HG03045 (cell line): Measurements from ENCODE around the gene PSMD3.

Source experiments
- ATAC-seq: cut with Tn5 transposase; IDR thresholded peaks from one replicate; pipeline ENCODE4 v1.9.1; 2021; ENCODE audit warnings: mild to moderate bottlenecking, moderate library complexity; ENCODE audit not compliant: unreplicated experiment

Gene PSMD3

DNA sequence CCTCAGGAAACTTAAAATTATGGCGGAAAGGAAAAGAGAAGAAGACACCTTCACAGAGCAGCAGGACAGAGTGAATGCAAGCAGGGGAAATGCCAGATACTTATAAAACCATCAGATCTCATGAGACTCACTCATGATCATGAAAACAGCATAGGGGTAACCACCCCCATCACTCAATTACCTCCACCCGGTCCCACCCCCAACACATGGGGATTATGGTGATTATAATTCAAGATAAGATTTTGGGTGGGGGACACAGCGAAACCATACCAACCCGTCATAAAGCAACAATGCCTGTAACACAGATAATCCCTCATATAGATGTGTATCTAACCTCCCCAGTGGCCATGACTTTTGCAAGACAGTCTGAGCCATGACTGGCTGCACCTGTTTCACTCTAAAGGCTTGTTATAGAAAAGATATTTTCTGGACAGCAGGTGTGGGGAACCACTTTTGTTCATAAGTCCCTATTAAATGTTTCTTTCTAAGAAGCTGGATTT is 24.8 kb upstream of the PSMD3 start:
- no peak for ATAC-seq

DNA sequence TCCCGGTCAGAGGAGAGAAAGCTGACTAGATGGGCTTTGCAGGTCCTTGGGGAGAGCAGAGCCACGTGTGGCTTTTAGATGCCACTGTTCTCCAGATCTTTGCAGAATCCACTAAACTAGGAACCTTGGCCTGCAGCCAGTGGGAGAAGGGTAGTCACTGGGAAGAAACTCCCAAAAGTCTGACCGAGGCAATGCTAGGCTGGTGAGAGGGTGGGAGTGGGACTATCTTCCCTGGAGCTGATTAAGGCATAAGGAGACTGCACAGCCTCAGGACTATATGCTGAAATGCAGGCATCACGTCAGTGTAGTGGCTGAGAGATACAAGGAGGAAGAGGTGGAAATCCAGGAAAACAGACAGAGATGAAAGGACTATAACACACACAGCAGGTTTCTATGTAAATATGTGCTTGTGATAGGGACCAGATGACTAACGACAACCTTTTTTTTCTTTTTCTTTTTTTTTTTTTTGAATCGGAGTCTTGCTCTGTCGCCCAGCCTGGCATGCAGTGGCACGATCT is 20.0 kb upstream of the PSMD3 start:
- no peak for ATAC-seq

DNA sequence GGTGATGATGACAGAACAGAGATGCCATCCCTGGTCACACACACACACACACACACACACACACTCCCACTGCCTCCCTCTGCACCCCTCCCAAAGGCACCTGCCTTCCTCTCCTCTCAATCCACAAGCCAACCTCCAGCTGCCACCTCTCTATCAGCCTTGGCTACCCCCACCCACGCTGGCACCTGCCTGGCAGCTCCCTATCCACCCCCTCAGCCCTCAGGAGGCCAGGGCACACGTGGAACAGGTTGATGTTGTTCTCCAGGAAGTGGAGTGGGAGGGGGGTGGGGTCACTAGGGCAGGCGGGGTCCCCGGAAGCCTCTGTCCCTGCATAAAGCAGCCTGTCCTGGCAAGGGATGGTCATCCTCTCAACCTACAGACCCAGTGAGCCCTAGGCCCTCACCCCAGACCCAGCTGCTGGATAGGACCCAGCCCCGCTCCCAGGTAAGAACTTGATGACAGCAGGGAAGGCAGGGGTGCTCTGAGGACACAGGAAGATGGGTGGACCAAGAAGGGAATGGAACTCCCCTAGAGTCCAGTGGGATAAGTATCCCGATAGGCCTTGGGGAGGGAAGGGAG is 17.9 kb upstream of the PSMD3 start, which contains the start of gene GSDMA:
GSDMA (plus strand) TSS at position 363 of the 579 bp plus-strand sequence. CDS start 2,684 bp downstream, outside the sequence.
- ATAC-seq, result no peak

DNA sequence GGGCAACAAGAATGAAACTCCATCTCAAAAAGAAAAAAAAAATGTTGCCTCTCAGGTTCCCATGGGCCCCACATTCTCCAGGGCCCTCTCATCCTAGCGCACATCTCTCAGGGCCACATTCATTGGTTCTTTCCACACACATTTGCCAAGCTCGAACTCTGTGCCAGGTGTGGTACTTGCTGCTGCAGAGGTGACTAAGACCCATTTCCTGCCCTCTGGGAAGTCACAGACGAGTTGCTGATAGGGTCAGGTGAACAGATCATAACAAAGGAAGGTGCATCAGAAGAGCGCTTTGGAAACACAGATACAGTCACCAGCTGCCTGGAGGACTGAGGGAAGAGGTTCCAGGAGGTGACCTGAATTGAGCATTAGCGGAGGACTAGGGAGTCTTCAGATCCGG is 16.8 kb upstream of the PSMD3 start:
- ATAC-seq, result no peak

DNA sequence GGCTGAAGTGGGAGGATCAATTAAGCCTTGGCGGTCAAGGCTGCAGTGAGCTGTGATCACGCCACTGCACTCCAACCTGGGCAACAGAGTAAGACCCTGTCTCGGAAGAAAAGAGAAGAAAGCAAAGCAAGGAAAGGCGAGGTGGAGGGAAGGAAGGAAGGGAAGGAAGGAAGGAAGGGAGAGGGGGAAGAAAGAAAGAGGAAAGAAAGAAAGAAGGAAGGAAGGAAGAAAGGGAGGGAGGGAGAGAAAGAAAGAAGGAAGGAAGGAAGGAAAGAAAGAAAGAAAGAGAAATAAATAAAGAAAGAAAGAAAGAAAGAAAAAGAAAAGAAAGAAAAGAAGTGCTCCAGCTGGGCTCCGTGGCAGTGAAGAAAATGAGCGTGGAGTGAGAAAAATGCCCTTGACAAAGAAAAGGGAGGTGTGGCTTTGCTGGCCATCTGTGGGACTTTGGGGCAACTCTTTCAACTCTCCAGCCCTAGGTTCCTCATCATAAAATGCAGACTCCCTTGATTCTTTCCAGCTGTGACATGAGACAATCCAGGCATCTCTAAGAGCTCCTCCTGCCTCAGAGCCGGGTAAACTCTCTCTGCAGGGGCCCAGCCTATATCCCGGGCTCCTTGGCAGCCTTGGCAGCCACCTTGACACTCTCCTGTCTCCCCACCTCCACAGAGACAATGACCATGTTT is 15.4 kb upstream of the PSMD3 start:
- ATAC-seq, result no peak

DNA sequence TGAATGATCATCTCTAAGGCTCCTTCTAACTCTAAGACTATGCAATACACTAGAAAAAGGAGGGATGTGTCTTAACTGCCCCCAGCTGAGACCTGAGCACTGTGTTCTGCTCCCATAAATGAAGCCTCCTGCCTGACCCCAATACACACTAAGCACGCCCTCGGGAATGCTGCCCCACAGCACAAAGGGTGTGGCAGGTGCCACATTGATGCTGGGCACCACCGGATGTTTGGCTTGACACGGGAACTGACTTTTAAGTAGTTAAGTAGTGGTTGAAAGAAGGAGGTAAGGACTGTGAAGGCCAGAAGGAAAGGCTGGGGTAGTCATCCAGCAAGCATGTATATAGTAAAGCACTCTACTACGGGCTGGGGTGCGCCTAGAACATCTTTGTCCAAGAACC is 13.8 kb upstream of the PSMD3 start:
- no peak for ATAC-seq

DNA sequence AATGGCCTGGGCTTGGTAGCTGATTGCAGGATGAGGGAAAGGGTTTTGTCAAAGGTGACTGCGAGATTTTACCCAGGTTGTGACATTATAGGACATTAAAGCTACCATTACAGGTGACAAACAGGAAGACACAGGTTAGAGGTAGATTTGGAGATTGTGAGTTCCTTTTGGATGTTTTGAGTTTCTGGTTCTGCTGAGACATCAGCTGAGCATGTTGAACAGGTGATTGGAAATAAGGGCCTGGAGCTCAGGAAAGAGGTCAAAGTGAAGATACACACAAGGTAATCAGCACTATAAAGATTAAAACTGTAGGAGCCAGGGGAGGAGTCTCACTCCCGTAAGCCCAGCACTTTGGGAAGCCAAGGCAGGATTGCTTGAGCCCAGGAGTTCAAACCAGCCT is 11.8 kb upstream of the PSMD3 start:
- ATAC-seq, result no peak

DNA sequence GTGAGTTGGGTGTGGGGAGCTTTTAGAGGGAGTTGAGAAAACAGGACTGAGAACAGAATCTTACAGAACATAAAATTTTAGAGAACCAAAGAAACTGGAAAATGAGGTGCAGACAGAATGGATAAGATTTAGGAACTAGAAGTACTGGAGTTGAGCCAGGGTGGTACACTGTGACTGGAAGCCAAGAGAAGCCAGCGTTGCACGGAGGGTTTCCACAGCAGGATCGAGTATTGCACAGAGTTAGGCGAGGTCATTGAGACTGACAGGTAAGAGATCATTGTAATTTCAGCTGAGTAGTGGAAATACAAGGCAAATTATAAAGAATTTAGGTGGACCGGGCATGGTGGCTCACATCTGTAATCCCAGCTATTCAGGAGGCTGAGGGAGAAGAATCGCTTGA is 11.2 kb upstream of the PSMD3 start:
- no peak for ATAC-seq

DNA sequence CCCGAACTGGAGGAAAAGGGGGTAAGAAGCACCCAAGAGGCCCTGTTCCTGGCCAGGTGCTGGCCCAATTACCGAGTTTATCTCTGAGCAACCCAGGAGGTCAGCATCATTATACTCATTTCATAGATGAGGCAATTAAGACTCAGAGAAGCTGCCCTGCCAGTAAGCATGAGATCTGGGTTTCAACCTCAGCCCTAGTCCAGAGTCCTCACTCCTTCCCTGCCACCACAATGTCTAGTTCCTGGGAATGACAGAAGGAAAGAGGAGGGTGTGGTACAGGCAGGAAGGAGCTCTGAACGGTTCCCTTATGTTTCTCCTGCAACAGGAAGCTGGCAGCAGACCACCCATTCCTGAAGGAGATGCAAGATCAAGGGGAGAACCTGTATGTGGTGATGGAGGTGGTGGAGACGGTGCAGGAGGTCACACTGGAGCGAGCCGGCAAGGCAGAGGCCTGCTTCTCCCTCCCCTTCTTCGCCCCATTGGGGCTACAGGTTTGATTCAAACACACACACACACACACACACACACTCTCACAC is 10.4 kb upstream of the PSMD3 start:
- ATAC-seq, result no peak

DNA sequence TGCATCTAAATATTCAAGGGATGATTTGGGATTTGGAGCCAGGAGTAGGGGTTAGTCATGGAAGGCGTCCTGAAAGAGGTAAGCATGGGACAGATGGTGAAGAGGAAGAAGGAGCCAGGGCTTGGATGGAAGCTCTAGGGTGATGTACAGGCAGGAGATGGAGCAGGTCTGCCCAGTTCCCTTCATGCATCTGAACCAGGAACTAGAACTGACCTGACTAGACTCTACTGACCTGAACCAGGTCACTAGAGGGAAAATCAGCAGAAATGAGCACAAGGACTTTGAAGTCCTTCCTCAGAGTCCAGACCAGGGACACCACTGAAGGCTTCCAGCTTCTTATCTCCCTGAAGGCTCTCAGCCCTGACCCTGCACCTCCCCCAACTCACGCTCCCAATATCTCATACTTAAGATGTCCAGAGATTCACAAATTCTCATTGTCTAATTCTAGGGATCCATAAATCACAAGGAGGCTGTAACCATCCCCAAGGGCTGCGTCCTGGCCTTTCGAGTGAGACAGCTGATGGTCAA is 9.5 kb upstream of the PSMD3 start:
- no peak for ATAC-seq

DNA sequence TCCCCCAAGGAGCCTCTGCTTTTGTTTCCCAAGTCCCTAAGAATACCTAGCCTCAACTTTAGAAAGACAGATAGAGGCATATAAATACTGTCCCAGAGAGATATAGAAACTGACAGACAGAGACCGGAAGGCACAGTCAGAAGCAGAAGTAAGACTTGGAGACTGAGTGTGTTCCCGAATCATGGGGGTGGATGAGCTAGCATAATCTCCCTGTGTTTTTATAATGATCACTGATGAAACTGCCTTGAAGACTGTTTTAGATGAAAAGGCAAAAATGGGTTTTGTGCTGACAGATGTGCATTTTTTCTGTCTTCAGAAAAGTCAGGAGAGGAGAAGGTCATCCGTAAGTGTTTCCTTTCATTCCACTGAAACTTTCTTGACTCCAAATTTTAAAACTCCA is 8.3 kb upstream of the PSMD3 start:
- ATAC-seq, result no peak

DNA sequence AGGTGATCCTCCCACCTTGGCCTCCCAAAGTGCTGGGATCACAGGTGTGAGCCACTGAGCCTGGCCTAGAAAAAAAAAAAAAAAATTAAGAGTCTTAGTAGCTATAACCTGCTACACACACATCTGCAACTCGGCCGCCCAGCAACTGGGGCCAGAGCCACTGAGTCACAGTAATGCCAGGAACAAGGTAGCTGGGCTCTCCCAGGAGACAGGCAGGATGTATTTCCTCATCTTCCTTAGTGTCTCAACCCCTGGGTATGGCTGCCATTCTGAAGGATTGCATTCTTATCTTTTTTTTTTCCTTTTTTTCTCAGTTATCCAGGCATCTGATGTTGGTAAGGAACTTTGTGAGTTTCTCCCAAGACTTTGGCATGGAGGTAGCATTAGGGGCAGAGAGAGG is 7.1 kb upstream of the PSMD3 start:
- no peak for ATAC-seq

DNA sequence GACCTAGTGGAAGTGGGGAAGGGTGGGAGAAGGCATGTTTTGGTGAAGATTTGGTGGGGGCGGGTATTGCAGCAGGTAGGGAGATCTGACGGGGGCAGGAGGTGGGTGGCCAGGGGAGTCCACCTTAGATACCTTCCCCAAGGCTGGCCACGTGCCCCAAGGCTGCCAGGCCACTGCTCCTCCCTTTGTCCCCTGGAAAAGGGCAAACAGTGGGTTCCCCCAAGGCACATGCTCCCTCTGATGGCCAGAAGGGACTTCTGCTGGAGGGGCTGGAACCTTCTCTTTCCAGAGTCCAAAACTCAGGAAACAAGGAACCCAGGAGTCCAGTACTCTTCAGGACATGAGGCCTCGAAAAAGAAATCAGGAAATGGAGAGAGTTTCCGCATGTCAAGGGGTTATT is 6.2 kb upstream of the PSMD3 start:
- ATAC-seq, result no peak

DNA sequence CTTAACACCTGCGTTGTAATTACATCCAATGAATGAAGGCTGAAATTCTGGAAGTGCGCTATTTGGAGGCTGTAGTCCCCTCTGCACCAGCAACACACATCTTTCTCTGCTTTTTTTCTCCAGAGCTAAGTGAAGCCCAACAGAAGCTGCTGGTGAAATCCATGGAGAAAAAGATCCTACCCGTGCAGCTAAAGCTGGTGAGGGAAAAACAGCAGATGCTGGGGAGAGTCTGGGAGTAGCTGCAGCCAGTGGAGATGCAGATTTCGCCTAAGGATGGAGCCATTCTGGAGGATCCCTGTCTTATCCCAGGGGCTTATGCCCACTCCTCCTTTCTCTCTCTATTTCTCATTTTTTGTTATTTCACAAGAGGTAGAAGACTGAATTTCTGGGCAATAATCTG is 4.8 kb upstream of the PSMD3 start:
- no peak for ATAC-seq

DNA sequence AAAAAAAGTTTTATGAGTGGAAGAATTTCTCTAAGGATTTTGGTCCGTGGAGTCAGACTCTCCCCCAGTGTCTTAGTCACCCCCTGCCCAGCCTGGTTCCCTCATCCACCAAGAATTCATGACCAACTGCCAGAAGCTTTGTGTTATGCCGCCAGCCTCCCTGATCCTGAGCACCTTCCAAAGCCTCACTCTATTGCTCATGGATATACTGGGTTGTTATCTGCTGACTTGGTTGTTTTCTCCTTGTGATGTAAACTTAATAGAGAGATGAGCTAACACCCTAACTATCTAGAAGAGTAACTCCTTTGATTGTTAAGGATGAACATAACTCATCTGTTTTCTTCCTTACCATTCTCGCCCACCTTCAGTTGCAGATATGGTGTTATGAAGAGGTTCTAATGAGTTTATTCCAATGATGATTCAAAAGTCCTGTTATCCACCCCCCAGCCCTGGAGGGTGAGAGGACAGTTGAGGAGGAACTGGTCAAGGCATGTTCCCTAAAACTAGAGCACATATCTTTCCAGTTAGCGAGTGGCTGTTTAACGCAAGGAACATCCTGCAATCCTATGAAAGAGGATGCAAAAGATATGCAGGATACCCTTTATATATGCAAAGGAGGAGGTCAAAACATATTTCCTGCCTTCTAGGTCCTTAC is 1.5 kb upstream of the PSMD3 start:
- no peak for ATAC-seq

DNA sequence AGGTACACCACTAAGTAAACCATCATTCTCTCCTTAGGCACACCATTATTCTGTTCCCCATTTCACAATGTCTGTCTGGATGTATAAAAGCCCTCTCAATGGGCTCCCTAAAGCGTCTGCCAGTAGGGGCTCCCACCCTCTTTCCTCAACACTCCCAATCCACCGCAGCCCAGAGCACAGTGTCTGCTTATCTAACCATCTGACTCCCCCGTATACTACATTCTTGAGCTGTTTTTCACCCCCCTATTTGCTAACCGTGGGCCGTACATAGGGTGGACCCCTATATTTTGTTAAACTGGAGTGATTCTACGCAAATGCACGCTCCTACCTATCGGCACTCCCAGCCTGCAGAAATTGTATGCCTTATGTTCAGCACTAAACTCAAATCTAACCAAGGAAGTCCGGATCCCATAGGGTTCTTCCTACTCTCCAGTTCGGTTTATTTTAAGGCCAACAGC is 685 bp upstream of the PSMD3 start:
- ATAC-seq, result peak; percentile 25

DNA sequence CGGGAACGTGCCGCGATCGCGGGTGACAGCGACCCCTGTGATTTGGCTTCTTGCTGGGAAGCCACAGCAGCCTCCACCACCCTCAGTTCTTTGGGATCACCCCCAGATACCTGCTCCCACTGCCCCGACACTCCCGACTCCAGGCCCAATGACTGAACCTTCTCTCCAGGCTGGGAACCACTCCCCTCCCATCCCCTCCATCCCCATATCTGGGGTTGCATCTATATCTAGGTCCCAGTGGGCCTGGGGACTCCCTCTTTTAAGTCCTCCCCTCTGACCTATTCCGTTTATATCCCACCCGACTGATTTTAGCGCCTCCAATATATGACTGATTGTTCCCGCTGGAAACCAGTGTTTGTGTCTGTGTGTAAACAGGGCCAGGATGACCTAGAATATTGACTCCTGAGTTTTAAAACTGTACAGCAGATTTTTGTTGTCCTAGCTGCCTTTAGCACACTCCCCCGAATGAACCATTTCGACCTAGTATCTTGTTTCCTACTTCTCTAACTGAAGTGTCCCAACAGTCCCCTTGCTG is 667 bp downstream of the PSMD3 start:
- no peak for ATAC-seq

DNA sequence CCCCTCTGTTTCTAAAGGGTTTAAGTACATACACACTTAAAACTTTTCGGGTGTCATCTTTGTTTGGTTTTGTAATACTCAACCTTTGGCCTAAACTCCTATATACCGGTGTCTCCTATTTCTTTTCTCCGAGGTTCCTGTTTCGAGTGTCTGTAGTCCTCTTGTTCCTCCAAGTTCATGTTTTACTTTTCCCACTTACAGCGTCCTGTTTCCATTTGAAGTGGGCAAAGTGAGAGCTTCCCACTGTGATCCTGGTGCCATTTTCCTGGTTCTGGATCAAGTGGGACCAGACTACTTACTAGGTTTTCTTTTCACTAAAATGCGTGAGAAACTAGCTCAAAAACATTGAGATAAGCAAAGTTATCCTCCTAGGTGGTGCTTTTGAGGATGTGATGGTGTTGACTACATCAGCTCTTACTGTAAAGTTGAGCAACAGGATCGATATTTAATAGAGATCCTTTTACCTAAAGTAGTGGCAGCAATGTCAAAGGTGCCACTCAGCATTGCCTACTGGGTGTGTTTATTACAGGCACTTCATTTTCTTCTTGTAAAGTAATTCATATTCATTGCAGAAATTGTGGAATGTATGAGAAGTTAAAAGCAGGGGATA is 1.3 kb downstream of the PSMD3 start:
- no peak for ATAC-seq

DNA sequence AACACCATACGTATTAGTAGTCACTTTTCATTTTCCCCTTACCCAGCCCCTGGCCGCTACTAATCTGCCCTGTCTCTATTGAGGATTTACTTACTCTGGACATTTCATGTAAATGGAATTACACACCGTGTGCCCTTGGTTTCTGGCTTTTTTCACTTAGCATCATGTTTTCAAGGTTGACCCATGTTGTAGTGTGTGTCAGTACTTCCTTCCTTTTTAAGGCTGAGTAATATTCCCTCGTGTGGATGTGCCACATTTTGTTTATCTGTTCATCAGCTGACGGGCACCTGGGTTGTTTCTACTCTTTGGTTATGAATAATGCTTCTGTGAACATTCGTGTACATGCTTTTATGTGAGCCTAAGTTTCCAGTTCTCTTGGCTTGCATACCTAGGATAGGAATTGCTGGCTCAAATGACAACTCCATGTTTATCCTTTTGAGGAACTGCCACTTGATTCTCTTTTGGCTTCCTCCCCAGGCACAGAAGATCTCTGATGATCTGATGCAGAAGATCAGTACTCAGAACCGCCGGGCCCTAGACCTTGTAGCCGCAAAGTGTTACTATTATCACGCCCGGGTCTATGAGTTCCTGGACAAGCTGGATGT is 7.7 kb downstream of the PSMD3 start:
- no peak for ATAC-seq

DNA sequence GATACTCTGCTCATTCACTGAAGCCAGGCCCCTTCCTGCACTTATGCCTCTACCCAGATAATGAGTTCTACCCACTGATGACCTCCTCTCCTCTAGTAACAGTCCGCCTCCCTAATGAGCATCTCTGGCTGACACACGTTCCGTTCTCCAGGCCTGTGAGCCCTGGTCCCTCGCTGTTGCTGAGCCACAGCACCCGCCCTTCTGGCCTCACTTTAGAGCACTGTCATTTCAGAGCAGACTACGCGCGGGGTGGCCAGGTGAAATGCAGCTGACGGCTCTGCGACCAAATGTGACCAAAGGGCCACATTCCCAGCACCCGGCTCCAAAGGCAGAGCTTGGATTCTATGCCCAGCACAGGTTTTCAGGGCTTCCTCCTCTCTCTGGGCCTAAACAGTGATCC is 13.8 kb downstream of the PSMD3 start:
- ATAC-seq, result no peak
